ENCODE data around the gene PRTFDC1.
"Not testable (repeated sequence)": the region's sequence is repeated elsewhere in the genome, so short reads cannot be mapped to it uniquely, and the experiment has no call there.

Gene PRTFDC1

GRCh38 chr10:24952143-24952706 lies at the start of gene PRTFDC1:
Gene PRTFDC1, minus strand, starts transcription at chr10:24952606. Its CDS starts 31 bp downstream, at chr10:24952575.
- no peak for DNase-seq

- no peak for DNase-seq
Observed at GRCh38 chr10:24998044-24998443, 45.6 kb upstream of the PRTFDC1 start.

GRCh38 chr10:24995072-24995471 lies 42.7 kb upstream of the PRTFDC1 start:
- DNase-seq: no peak

GRCh38 chr10:24993237-24993958 lies 41.0 kb upstream of the PRTFDC1 start:
- DNase-seq: no peak

GRCh38 chr10:24992512-24993133 lies 40.2 kb upstream of the PRTFDC1 start:
- DNase-seq: no peak

GRCh38 chr10:24991298-24991697 lies 38.9 kb upstream of the PRTFDC1 start:
- DNase-seq: no peak

- no peak for DNase-seq
Observed at GRCh38 chr10:24989867-24990266, 37.5 kb upstream of the PRTFDC1 start.

- DNase-seq: no peak
Observed at GRCh38 chr10:24988831-24989640, 36.6 kb upstream of the PRTFDC1 start.

- DNase-seq: no peak
Observed at GRCh38 chr10:24984906-24985305, 32.5 kb upstream of the PRTFDC1 start.

- no peak for DNase-seq
Observed at GRCh38 chr10:24983946-24984345, 31.5 kb upstream of the PRTFDC1 start.

GRCh38 chr10:24983130-24983529 lies 30.7 kb upstream of the PRTFDC1 start:
- no peak for DNase-seq

GRCh38 chr10:24982319-24983112 lies 30.1 kb upstream of the PRTFDC1 start:
- no peak for DNase-seq

GRCh38 chr10:24981161-24981710 lies 28.8 kb upstream of the PRTFDC1 start:
- DNase-seq: no peak

GRCh38 chr10:24979685-24980084 lies 27.3 kb upstream of the PRTFDC1 start:
- DNase-seq: no peak

- DNase-seq: no peak
Observed at GRCh38 chr10:24974976-24975375, 22.6 kb upstream of the PRTFDC1 start.

- no peak for DNase-seq
Observed at GRCh38 chr10:24973163-24973562, 20.8 kb upstream of the PRTFDC1 start.

- no peak for DNase-seq
Observed at GRCh38 chr10:24971374-24971773, 19.0 kb upstream of the PRTFDC1 start.

GRCh38 chr10:24969841-24970281 lies 17.5 kb upstream of the PRTFDC1 start:
- no peak for DNase-seq

GRCh38 chr10:24968951-24969350 lies 16.5 kb upstream of the PRTFDC1 start:
- not testable (repeated sequence) for DNase-seq

GRCh38 chr10:24968349-24968748 lies 15.9 kb upstream of the PRTFDC1 start:
- DNase-seq: no peak

- DNase-seq: no peak
Observed at GRCh38 chr10:24966962-24967481, 14.6 kb upstream of the PRTFDC1 start.

- no peak for DNase-seq
Observed at GRCh38 chr10:24965051-24965450, 12.6 kb upstream of the PRTFDC1 start.
